ENCODE data around the gene RAB3IL1. TPM values are rescaled to one million over a fixed set of nuclear protein-coding genes. Genes with fewer than 3 reads are reported as not detected.
A peak's percentile ranks its signal among the peaks of the same experiment; 100 is the strongest.

Gene RAB3IL1
- total and polyA plus RNA-seq, 7 experiments from 2014 or later, result 0.49 to 1.9 TPM; not detected in 5

- H3K36me3 ChIP-seq (ENCODE audit: control insufficient read depth in 2 of 3, insufficient read depth in 3 of 3, low read length in 3 of 3), result no peaks in the 10 kb centered on the region
- DNase-seq, result no peak
- no peak overlapping the region for H3K4me3 Mint-ChIP-seq
- peak overlapping the region in 1 of 9 donors; percentile 13 for H3K27ac Mint-ChIP-seq
- CTCF ChIA-PET, result interaction anchor here (0.6 to 3.2 kb wide), 4 partner anchors 24 to 133 kb away, joined by 3 to 12 read pairs (median 4); no protein-coding TSS in a partner anchor
- H3K36me3 Mint-ChIP-seq, result no peaks in the 10 kb centered on the region
- no peaks in the 10 kb centered on the region for H3K9me3 Mint-ChIP-seq
- H3K4me1 ChIP-seq (ENCODE audit: control insufficient read depth in 2 of 2, insufficient read depth in 2 of 2, low read length in 2 of 2), result peaks cover 0 to 3% of the 10 kb centered on the region in 2 donors
- no peak overlapping the region for H3K27ac ChIP-seq (ENCODE audit: low read depth, low read length)
- peak; percentile 68 for ATAC-seq
- H3K4me3 ChIP-seq (ENCODE audit: low read length), result no peak overlapping the region
- peaks cover 2 to 12% (median 6%) of the 10 kb centered on the region in 5 donors for H3K27me3 Mint-ChIP-seq
- no peaks in the 10 kb centered on the region for H3K9me3 ChIP-seq (ENCODE audit: control insufficient read depth in 2 of 3, low read length in 3 of 3)
- H3K4me1 Mint-ChIP-seq, result peaks cover 0 to 5% (median 0%) of the 10 kb centered on the region in 7 donors
- POLR2A ChIA-PET, result interaction anchor here (0.7 to 1.1 kb wide), 3 partner anchors 17 to 132 kb away, joined by 3 to 4 read pairs (median 3); no protein-coding TSS in a partner anchor
- peaks cover 0 to under 1% of the 10 kb centered on the region in 2 donors for H3K27me3 ChIP-seq (ENCODE audit: control insufficient read depth in 2 of 2, insufficient read depth in 2 of 2, low read length in 2 of 2)
- intact Hi-C loops (cut with micrococcal nuclease), result loop anchor here (5.0 to 10.0 kb wide), 2 partner anchors 78 to 105 kb away; no protein-coding TSS in a partner anchor
Observed at GRCh38 chr11:61949169-61950034, 32.0 kb upstream of the RAB3IL1 start.

DNA sequence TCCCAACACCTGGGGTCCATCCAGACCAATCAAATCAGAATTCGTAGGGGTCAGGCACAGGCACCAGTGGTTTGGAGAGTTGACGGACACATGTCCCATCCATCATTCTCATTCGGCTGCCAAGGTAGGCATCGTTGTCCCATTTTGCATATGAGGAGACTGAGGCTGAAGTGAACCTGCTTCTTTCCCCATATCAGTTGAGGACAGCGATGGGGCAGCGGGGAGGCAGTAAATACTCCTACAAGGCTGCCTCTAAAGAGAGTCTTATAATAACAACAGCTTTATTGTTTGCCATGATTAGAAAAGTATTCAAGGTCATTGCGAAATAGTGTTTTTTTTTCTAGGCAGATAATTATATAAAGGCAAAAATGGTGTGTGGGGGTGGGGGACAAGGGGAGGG is 31.1 kb upstream of the RAB3IL1 start:
- CTCF ChIA-PET, result interaction anchor here (0.5 to 3.2 kb wide), 14 partner anchors 9 to 1628 kb away, joined by 3 to 34 read pairs (median 5); partner anchors contain the start of gene FEN1
- H3K4me3 Mint-ChIP-seq, result no peak overlapping the region

DNA sequence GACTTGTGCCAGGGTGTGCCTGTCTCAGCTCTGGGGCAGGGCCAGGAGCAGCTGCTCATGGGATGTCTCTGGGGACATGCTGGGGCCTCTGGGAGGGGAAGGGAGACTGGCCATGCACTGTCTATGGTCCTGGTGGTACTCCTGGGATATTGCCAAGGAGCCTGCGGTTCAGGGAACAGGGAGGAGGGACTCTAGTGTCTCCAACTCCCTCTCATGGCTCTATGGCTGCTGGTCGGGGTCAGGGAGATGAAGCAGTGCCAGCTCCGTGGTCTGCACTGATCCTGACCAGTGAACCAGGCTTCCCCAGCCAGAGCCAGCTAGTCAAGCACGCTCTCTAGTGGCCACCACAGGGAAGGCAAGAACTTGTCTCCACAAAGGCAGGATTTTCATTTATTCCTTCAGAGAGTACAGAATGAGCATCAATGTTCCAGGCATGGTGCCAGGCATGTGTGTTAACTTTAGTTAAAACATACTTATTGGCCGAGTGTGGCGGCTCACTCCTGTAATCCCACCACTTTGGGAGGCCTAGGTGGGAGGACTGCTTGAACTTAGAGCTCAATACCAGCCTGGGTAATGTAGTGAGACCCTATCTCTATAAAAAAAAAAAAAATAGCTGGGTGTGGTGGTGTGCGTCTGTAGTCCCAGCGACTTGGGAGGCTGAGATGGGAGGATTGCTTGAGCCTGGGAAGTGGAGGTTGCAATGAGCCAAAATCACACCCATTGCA is 30.3 kb upstream of the RAB3IL1 start:
- Mint-ChIP-seq H3K36me3 (no peaks in the 10 kb centered on the region), H3K4me3 (no peak overlapping the region), H3K4me1 (peaks cover 0 to 5% (median 0%) of the 10 kb centered on the region in 7 donors), H3K9me3 (no peaks in the 10 kb centered on the region), H3K27me3 (peaks cover 0 to 6% (median 3%) of the 10 kb centered on the region in 5 donors), H3K27ac (peak overlapping the region in 2 of 9 donors; percentile 14 to 70)
- Histone ChIP-seq H3K27ac (ENCODE audit: low read depth, low read length) (no peak overlapping the region), H3K9me3 (ENCODE audit: control insufficient read depth in 2 of 3, low read length in 3 of 3) (no peaks in the 10 kb centered on the region), H3K4me3 (ENCODE audit: low read length) (no peak overlapping the region), H3K4me1 (ENCODE audit: control insufficient read depth in 2 of 2, insufficient read depth in 2 of 2, low read length in 2 of 2) (peaks cover 0 to 3% of the 10 kb centered on the region in 2 donors), H3K36me3 (ENCODE audit: control insufficient read depth in 2 of 3, insufficient read depth in 3 of 3, low read length in 3 of 3) (no peaks in the 10 kb centered on the region), H3K27me3 (ENCODE audit: control insufficient read depth in 2 of 2, insufficient read depth in 2 of 2, low read length in 2 of 2) (no peaks in the 10 kb centered on the region)
- ATAC-seq, result peak; percentile 88
- POLR2A ChIA-PET, result interaction anchor here (0.8 to 1.7 kb wide), 3 partner anchors 18 to 21 kb away, joined by 3 to 5 read pairs (median 4); no protein-coding TSS in a partner anchor
- CTCF ChIA-PET, result interaction anchor here (0.6 to 2.9 kb wide), 23 partner anchors 8 to 162 kb away, joined by 3 to 34 read pairs (median 4); partner anchors contain the start of gene FEN1
- DNase-seq, result peak; percentile 41 to 64 (median 47)
- intact Hi-C loops (cut with micrococcal nuclease), result loop anchor here (1.0 to 10.0 kb wide), 8 partner anchors 48 to 150 kb away; no protein-coding TSS in a partner anchor

More for the DNA sequence above, 31.1 kb upstream of the RAB3IL1 start:
- H3K9me3 Mint-ChIP-seq, result no peaks in the 10 kb centered on the region
- POLR2A ChIA-PET, result interaction anchor here (1.0 kb wide), 1 partner anchor 18 kb away, joined by 4 read pairs; no protein-coding TSS in a partner anchor
- Histone ChIP-seq H3K27me3 (ENCODE audit: control insufficient read depth in 2 of 2, insufficient read depth in 2 of 2, low read length in 2 of 2) (no peaks in the 10 kb centered on the region), H3K9me3 (ENCODE audit: control insufficient read depth in 2 of 3, low read length in 3 of 3) (no peaks in the 10 kb centered on the region), H3K36me3 (ENCODE audit: control insufficient read depth in 2 of 3, insufficient read depth in 3 of 3, low read length in 3 of 3) (no peaks in the 10 kb centered on the region), H3K27ac (ENCODE audit: low read depth, low read length) (no peak overlapping the region), H3K4me1 (ENCODE audit: control insufficient read depth in 2 of 2, insufficient read depth in 2 of 2, low read length in 2 of 2) (peaks cover 0 to 3% of the 10 kb centered on the region in 2 donors), H3K4me3 (ENCODE audit: low read length) (no peak overlapping the region)
- H3K27ac Mint-ChIP-seq, result no peak overlapping the region
- H3K4me1 Mint-ChIP-seq, result peaks cover 0 to 5% (median 0%) of the 10 kb centered on the region in 7 donors
- intact Hi-C loops (cut with micrococcal nuclease), result loop anchor here (1.0 to 10.0 kb wide), 3 partner anchors 77 to 106 kb away; no protein-coding TSS in a partner anchor
- DNase-seq (no peak), ATAC-seq (no peak)
- H3K36me3 Mint-ChIP-seq, result no peaks in the 10 kb centered on the region
- peaks cover 0 to 6% (median 3%) of the 10 kb centered on the region in 5 donors for H3K27me3 Mint-ChIP-seq

- H3K4me3 ChIP-seq (ENCODE audit: low read length), result no peak overlapping the region
- H3K4me1 ChIP-seq (ENCODE audit: control insufficient read depth in 2 of 2, insufficient read depth in 2 of 2, low read length in 2 of 2), result peaks cover 0 to 3% of the 10 kb centered on the region in 2 donors
- peaks cover 0 to 6% (median under 1%) of the 10 kb centered on the region in 5 donors for H3K27me3 Mint-ChIP-seq
- no peaks in the 10 kb centered on the region for H3K36me3 Mint-ChIP-seq
- CTCF ChIA-PET, result interaction anchor here (0.5 to 2.9 kb wide), 18 partner anchors 10 to 968 kb away, joined by 3 to 34 read pairs (median 4); no protein-coding TSS in a partner anchor
- POLR2A ChIA-PET, result interaction anchor here (1.7 kb wide), 1 partner anchor 21 kb away, joined by 5 read pairs; no protein-coding TSS in a partner anchor
- no peak for ATAC-seq
- peaks cover 0 to 5% (median 0%) of the 10 kb centered on the region in 7 donors for H3K4me1 Mint-ChIP-seq
- no peak for DNase-seq
- H3K4me3 Mint-ChIP-seq, result no peak overlapping the region
- H3K9me3 Mint-ChIP-seq, result no peaks in the 10 kb centered on the region
- no peak overlapping the region for H3K27ac Mint-ChIP-seq
- H3K36me3 ChIP-seq (ENCODE audit: control insufficient read depth in 2 of 3, insufficient read depth in 3 of 3, low read length in 3 of 3), result no peaks in the 10 kb centered on the region
- H3K27ac ChIP-seq (ENCODE audit: low read depth, low read length), result no peak overlapping the region
- intact Hi-C loops (cut with micrococcal nuclease), result loop anchor here (1.0 to 10.0 kb wide), 8 partner anchors 48 to 150 kb away; no protein-coding TSS in a partner anchor
- H3K27me3 ChIP-seq (ENCODE audit: control insufficient read depth in 2 of 2, insufficient read depth in 2 of 2, low read length in 2 of 2), result no peaks in the 10 kb centered on the region
- H3K9me3 ChIP-seq (ENCODE audit: control insufficient read depth in 2 of 3, low read length in 3 of 3), result no peaks in the 10 kb centered on the region
Observed at GRCh38 chr11:61946894-61947293, 29.5 kb upstream of the RAB3IL1 start.

GRCh38 chr11:61945191-61945590 is 27.8 kb upstream of the RAB3IL1 start:
- ChIA-PET POLR2A (no interaction called here), CTCF (no interaction called here)
- H3K36me3 Mint-ChIP-seq, result no peaks in the 10 kb centered on the region
- intact Hi-C loops (cut with micrococcal nuclease), result loop anchor here (5.0 to 10.0 kb wide), 2 partner anchors 82 to 110 kb away; no protein-coding TSS in a partner anchor
- Histone ChIP-seq H3K4me1 (ENCODE audit: control insufficient read depth in 2 of 2, insufficient read depth in 2 of 2, low read length in 2 of 2) (peaks cover 0 to 3% of the 10 kb centered on the region in 2 donors), H3K27ac (ENCODE audit: low read depth, low read length) (no peak overlapping the region), H3K9me3 (ENCODE audit: control insufficient read depth in 2 of 3, low read length in 3 of 3) (no peaks in the 10 kb centered on the region), H3K4me3 (ENCODE audit: low read length) (no peak overlapping the region), H3K27me3 (ENCODE audit: control insufficient read depth in 2 of 2, insufficient read depth in 2 of 2, low read length in 2 of 2) (no peaks in the 10 kb centered on the region), H3K36me3 (ENCODE audit: control insufficient read depth in 2 of 3, insufficient read depth in 3 of 3, low read length in 3 of 3) (no peaks in the 10 kb centered on the region)
- peaks cover 0 to 12% (median 0%) of the 10 kb centered on the region in 5 donors for H3K27me3 Mint-ChIP-seq
- H3K9me3 Mint-ChIP-seq, result no peaks in the 10 kb centered on the region
- no peak overlapping the region for H3K4me3 Mint-ChIP-seq
- no peak overlapping the region for H3K27ac Mint-ChIP-seq
- ATAC-seq, result no peak
- H3K4me1 Mint-ChIP-seq, result peaks cover 0 to 3% (median 0%) of the 10 kb centered on the region in 7 donors
- no peak for DNase-seq

DNA sequence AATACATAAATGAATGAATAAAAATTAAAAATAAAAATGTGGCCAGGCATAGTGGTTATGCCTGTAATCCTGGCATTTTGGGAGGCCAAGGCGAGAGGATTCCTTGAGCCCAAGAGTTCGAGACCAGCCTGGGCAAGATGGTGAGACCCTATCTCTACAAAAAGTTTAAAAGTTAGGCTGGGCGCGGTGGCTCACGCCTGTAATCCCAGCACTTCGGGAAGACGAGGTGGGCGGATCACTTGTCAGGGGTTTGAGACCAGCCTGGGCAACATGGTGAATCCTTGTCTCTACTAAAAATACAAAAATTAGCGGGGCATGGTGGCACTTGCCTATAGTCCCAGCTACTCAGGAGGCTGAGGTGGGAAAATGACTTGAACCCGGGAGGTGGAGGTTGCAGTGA is 23.1 kb upstream of the RAB3IL1 start:
- ATAC-seq (no peak), DNase-seq (no peak)
- no peaks in the 10 kb centered on the region for H3K4me1 ChIP-seq (ENCODE audit: control insufficient read depth in 2 of 2, insufficient read depth in 2 of 2, low read length in 2 of 2)
- H3K4me3 ChIP-seq (ENCODE audit: low read length), result no peak overlapping the region
- Mint-ChIP-seq H3K27ac (no peak overlapping the region), H3K36me3 (peaks cover 0 to 11% (median 0%) of the 10 kb centered on the region in 5 donors), H3K4me1 (no peaks in the 10 kb centered on the region), H3K9me3 (peaks cover 0 to 27% (median 12%) of the 10 kb centered on the region in 11 donors), H3K4me3 (no peak overlapping the region), H3K27me3 (peaks cover 4 to 35% (median 17%) of the 10 kb centered on the region in 5 donors)
- CTCF ChIA-PET, result interaction anchor here (0.6 kb wide), 1 partner anchor 8 kb away, joined by 3 read pairs; no protein-coding TSS in a partner anchor
- H3K36me3 ChIP-seq (ENCODE audit: control insufficient read depth in 2 of 3, insufficient read depth in 3 of 3, low read length in 3 of 3), result no peaks in the 10 kb centered on the region
- intact Hi-C loops (cut with micrococcal nuclease), result loop anchor here in 1 of 2 donors (10.0 kb wide), 1 partner anchor 114 kb away; no protein-coding TSS in a partner anchor
- no peak overlapping the region for H3K27ac ChIP-seq (ENCODE audit: low read depth, low read length)
- no peaks in the 10 kb centered on the region for H3K27me3 ChIP-seq (ENCODE audit: control insufficient read depth in 2 of 2, insufficient read depth in 2 of 2, low read length in 2 of 2)
- POLR2A ChIA-PET, result interaction anchor here (0.9 kb wide), 1 partner anchor 11 kb away, joined by 4 read pairs; no protein-coding TSS in a partner anchor
- H3K9me3 ChIP-seq (ENCODE audit: control insufficient read depth in 2 of 3, low read length in 3 of 3), result no peaks in the 10 kb centered on the region

Data from naive thymus-derived CD4-positive, alpha-beta T cell (primary cell).